ENCODE results near the gene YDJC. TPM values are rescaled to one million over a fixed set of nuclear protein-coding genes. Genes with fewer than 3 reads are reported as not detected.

The YDJC gene
- total and polyA plus RNA-seq, 4 donors = 11.0 to 41.1 (median 31.3) TPM

DNA sequence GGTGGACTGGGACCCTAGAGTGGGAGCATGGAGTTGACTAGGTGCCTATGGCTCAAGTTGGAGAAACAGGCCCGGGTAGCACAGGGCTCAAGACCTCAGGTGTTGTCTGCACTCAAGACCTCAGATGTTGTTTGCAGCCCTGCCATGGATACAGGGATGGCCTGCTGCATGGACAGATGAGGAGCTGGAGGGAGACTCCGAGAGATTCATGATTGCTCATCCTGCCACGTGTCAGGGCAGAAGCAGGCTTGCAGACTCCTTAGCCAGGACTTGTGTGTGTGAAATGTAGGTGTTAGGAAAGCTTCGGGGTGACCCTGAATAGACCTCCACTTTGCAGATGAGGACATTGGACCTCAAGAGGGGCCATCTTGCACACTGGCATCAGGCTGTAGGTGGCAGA is 3.7 kb upstream of the YDJC start:
- WGBS, 2 donors = 94 to 99% methylated on average over 4 of the region's 4 CpGs
- ATAC-seq (ENCODE audit: insufficient read depth, low FRiP score) (no peak), DNase-seq (no peak)
- Histone ChIP-seq H3K4me3 (no peak overlapping the region), H3K36me3 (ENCODE audit: control insufficient read depth in 4 of 4, insufficient read depth in 4 of 4, low read length in 4 of 4) (no peaks in the 10 kb centered on the region), H3K27ac (ENCODE audit: low read depth in 1 of 2, low read length in 1 of 2) (no peak overlapping the region), H3K9ac (ENCODE audit: insufficient read depth in 1 of 2, low read length in 2 of 2) (no peak overlapping the region), H3K27me3 (ENCODE audit: control insufficient read depth in 3 of 3, insufficient read depth in 3 of 3, low read length in 2 of 3) (no peaks in the 10 kb centered on the region), H3K4me1 (ENCODE audit: control insufficient read depth in 5 of 5, insufficient read depth in 5 of 5, low read length in 5 of 5) (peaks cover 0 to 7% (median 4%) of the 10 kb centered on the region in 5 donors), H3K9me3 (ENCODE audit: control insufficient read depth in 4 of 4, insufficient read depth in 3 of 4, low read length in 3 of 4) (no peaks in the 10 kb centered on the region)
- TF ChIP-seq CTCF (IDR thresholded peaks at IDR 0.05; ENCODE audit: control extremely low read depth, extremely low read depth) = no peak

DNA sequence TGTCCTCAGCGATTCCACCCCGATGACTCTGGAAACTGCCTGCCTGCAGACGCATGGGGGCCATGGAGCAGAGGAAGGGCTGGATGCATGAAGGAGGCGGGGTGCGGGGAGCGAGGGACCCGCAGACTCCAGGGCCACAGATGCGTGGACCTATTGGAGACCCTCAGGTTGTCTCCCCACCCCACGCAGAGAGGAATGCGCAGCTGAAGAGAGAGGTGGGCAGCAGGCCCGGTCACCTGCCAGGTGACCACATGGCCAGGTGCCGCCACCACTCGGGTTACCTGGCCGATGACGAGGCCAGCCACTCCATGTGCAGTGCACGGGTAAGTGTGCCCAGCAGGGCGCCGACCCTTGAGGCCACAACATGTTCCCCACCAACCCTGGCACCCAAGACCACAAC is 3.1 kb upstream of the YDJC start:
- WGBS, 2 donors = 87 to 96% methylated on average over 18 of the region's 18 CpGs
- no peaks in the 10 kb centered on the region for H3K9me3 ChIP-seq (ENCODE audit: control insufficient read depth in 4 of 4, insufficient read depth in 3 of 4, low read length in 3 of 4)
- no peaks in the 10 kb centered on the region for H3K36me3 ChIP-seq (ENCODE audit: control insufficient read depth in 4 of 4, insufficient read depth in 4 of 4, low read length in 4 of 4)
- H3K9ac ChIP-seq (ENCODE audit: insufficient read depth in 1 of 2, low read length in 2 of 2) = no peak overlapping the region
- peaks cover 0 to 8% (median 4%) of the 10 kb centered on the region in 5 donors for H3K4me1 ChIP-seq (ENCODE audit: control insufficient read depth in 5 of 5, insufficient read depth in 5 of 5, low read length in 5 of 5)
- no peak for TF ChIP-seq CTCF (IDR thresholded peaks at IDR 0.05; ENCODE audit: control extremely low read depth, extremely low read depth)
- DNase-seq (no peak), ATAC-seq (ENCODE audit: insufficient read depth, low FRiP score) (no peak)
- no peaks in the 10 kb centered on the region for H3K27me3 ChIP-seq (ENCODE audit: control insufficient read depth in 3 of 3, insufficient read depth in 3 of 3, low read length in 2 of 3)
- H3K4me3 ChIP-seq = no peak overlapping the region
- H3K27ac ChIP-seq (ENCODE audit: low read depth in 1 of 2, low read length in 1 of 2) = no peak overlapping the region

DNA sequence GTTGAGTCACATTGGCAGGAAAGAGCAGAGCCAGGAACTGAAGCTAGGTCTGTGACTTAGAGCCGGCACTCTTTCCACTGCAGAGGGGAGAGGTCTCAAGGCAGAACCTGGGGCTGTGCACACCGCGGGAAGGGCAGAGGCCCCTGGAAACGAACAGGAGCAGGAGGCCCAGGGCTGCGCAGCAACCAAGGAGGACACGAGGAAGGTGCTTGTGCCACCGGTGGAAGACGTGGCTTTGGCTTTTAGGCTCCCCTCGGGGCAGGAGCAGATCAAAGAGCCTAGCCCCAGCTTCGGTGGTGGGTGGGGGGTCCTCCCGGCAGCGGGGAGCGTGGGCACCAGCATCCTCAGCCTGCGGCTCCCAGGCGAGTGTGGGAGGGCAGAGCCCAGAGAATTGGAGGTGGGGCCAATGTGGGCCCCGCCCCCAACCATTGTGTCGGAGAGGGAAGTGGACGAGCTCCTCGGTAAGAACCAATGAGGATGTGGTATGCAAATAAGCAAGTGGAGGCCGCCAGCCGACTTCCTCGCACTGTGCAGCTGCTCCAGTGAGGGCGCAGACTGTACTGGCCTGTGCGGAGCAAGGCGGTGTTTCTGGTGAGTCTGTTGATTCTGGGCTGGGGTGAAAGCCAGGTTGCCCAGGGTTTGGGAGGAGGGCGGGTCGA is 2.5 kb upstream of the YDJC start, which contains the start of gene CCDC116:
TSS of gene CCDC116 (plus strand) at position 524 of the 659 bp plus-strand sequence. CDS start 422 bp downstream, outside the sequence.
- Histone ChIP-seq H3K4me1 (ENCODE audit: control insufficient read depth in 5 of 5, insufficient read depth in 5 of 5, low read length in 5 of 5) (peaks cover 0 to 8% (median 4%) of the 10 kb centered on the region in 5 donors), H3K9ac (ENCODE audit: insufficient read depth in 1 of 2, low read length in 2 of 2) (no peak within 1 kb of the TSS), H3K4me3 (no peak within 1 kb of the TSS), H3K9me3 (ENCODE audit: control insufficient read depth in 4 of 4, insufficient read depth in 3 of 4, low read length in 3 of 4) (no peaks in the 10 kb centered on the region), H3K27me3 (ENCODE audit: control insufficient read depth in 3 of 3, insufficient read depth in 3 of 3, low read length in 2 of 3) (no peaks in the 10 kb centered on the region), H3K27ac (ENCODE audit: low read depth in 1 of 2, low read length in 1 of 2) (no peak within 1 kb of the TSS), H3K36me3 (ENCODE audit: control insufficient read depth in 4 of 4, insufficient read depth in 4 of 4, low read length in 4 of 4) (no peaks in the 10 kb centered on the region)
- no peak for ATAC-seq (ENCODE audit: insufficient read depth, low FRiP score)
- no peak for TF ChIP-seq CTCF (IDR thresholded peaks at IDR 0.05; ENCODE audit: control extremely low read depth, extremely low read depth)
- no peak for DNase-seq
- 38 to 80% methylated on average over 27 of the region's 27 CpGs for WGBS, 2 donors

All from lung (tissue), 12 donors.